Cardiac fibroblast (primary cell): ENCODE data around the gene NRCAM.
A peak's percentile ranks its signal among the peaks of the same experiment; 100 is the strongest.

Source experiments
- DNase-seq, 2 donors: peaks; one replicate each; pipeline versions ENCODE4 v3.0.0 to v3.0.0-alpha.2; 2010; ENCODE audit warnings: low read depth in 2 of 2
- H3K4me3 ChIP-seq, 2 donors: replicated peaks in 1 of 2; 1 replicate in 1 of 2; 2 replicates in 1 of 2; pipeline ENCODE4 v1.5.1; 2011; ENCODE audit warnings: low read depth in 2 of 2, low read length in 2 of 2, mild to moderate bottlenecking in 2 of 2, moderate library complexity in 1 of 2
- TF ChIP-seq, protein P1 (sequence below): IDR thresholded peaks from one replicate; pipeline ENCODE4 v1.5.1; 2011; ENCODE audit warnings: low read depth, mild to moderate bottlenecking, low read length, inconsistent platforms

NRCAM gene

DNA sequence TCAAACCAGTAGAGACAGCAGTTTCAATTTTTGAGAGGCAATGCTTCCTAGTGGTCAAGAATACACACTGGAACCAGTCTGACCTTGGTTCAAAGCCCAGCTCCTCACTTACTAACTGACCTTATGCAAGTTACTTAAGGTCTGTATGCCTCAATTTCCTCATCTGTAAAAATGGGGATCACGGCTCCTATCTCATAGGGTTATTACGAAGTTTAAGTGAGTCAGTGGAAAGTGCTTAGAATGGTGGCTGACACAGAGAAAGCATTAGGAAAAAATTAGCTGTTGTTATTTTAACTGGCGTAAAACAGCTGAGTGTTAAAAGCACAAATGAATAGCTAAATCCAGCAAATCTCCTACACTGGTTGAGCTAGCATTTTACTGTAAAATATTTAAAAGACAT lies 163.7 kb downstream of the NRCAM start:
- TF ChIP-seq, protein P1, sequence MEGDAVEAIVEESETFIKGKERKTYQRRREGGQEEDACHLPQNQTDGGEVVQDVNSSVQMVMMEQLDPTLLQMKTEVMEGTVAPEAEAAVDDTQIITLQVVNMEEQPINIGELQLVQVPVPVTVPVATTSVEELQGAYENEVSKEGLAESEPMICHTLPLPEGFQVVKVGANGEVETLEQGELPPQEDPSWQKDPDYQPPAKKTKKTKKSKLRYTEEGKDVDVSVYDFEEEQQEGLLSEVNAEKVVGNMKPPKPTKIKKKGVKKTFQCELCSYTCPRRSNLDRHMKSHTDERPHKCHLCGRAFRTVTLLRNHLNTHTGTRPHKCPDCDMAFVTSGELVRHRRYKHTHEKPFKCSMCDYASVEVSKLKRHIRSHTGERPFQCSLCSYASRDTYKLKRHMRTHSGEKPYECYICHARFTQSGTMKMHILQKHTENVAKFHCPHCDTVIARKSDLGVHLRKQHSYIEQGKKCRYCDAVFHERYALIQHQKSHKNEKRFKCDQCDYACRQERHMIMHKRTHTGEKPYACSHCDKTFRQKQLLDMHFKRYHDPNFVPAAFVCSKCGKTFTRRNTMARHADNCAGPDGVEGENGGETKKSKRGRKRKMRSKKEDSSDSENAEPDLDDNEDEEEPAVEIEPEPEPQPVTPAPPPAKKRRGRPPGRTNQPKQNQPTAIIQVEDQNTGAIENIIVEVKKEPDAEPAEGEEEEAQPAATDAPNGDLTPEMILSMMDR = no peak
- no peak overlapping the region for H3K4me3 ChIP-seq
- DNase-seq = peak; percentile 46 to 71

DNA sequence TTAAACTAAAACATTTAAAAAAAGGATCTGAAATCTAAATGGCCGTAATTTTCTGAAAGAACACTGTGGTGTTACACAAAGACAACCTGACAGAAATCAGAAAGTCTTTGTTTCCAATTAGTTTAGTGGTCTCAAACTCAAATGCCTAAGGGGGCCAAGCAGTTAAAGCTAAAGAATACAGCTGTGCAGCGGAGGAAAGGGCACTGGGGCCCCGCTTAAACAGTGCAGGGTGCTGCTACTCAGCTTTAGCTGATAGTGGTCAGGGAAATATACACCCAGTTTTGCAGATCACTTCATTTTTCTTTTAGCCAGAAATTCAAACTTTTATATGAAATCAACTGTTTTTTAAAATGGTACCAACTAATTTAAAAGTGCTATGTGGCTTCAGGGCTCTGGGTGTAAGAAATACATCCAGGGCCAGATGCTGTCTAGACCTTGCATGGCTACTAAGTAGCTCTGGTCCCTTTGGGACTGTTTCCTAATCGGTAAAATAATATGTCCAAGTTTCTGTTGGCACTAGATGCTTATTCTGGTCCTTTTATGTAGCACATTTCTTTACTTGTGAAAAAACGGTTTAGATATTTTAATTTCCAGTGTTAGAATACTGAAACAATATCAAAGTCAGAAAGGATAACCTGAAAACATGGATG lies 164.3 kb downstream of the NRCAM start:
- no peak overlapping the region for H3K4me3 ChIP-seq
- TF ChIP-seq, protein P1 = no peak
- DNase-seq = peak; percentile 76 to 88

DNA sequence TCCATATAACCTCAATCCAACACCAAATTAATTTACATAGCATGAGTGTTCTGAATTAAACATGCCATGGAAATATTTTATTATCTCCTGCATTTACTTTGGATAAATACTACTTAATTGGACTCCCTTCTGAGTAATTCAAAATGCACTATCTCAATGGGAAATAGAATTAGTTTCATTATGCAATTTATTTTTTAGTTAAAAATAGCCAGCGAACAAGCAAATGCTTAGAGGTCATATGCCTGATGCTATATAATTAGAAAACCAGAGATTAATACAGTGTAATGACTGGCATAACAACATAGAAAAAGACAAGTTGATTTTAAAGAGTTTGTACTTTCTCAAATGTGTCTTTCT lies 165.1 kb downstream of the NRCAM start:
- TF ChIP-seq, protein P1 = no peak
- H3K4me3 ChIP-seq = no peak overlapping the region
- DNase-seq = no peak

DNA sequence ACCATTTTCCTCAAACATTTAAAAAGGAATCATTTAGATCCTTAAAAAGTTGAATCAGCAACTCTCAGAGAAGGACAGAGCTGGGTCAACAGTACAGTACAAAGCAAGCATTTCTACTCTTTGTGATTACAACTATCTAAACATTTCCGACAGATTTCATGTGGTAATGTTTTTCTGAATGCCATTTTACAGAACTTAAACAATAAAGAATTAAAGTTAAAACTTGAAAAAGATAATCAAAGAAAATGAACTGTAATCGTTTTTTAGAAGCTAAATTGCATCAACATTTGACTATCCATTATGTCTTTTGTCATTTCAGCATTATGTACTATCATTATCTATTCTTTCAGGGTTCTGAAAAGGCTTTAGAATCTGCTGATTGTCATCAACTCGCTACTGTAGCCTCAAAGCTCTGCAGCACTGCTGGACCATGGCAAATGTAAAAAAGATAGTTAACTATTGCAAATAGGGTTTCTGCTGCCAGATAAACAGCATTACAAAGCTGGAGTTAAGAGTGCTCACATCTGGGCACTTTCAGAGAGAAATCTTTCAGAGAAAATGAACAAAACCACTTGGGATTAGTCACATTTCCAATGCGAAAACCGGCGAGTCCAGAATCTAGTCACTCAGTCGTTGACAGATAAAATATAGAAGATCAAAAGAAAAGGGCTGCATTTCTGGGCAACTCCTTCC lies 165.6 kb downstream of the NRCAM start:
- TF ChIP-seq, protein P1 = no peak
- DNase-seq = peak; percentile 38 to 55
- no peak overlapping the region for H3K4me3 ChIP-seq

DNA sequence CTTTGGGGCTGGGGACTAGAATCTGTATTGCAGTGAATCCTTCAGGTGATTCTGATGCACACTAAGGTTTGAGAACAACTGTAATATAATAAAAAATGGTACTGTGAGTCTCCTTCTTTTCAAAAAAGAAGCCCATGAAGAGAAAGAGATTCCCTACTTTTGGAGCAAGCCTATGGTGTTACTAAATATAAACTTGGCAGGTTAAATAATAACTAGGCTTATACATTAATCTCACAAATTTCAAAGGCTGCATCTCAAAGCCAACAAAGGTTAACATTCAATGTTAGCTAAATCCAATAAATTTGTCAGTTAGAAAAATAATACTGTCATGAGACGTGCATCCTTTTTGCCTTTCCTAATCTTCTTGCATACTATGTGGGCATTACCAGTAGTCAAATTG lies 166.4 kb downstream of the NRCAM start:
- DNase-seq = no peak
- H3K4me3 ChIP-seq = no peak overlapping the region
- TF ChIP-seq, protein P1 = no peak

DNA sequence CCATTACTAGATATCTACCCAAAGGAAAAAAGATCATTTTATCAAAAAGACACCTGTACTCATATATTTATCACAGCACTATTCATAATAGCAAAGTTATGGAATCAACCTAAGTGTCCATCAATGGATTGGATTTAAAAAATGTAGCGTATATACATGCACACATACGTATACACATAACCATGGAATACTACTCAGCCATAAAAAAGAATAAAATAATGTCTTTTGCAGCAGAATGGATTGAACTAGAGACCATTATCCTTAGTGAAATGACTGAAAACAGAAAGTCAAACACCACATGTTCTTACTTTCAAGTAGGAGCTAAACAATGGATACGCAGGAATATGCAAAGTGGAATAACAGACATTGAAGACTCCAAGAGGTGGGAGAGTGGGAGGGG lies 168.4 kb downstream of the NRCAM start:
- DNase-seq = no peak
- TF ChIP-seq, protein P1 = no peak
- no peak overlapping the region for H3K4me3 ChIP-seq
